ENCODE results near the gene CDK14. TPM values are rescaled to one million over a fixed set of nuclear protein-coding genes. Genes with fewer than 3 reads are reported as not detected.

The CDK14 gene
- total RNA-seq, 4 donors from 2014 or later: 3.5 to 5.1 (median 3.9) TPM

- H3K36me3 ChIP-seq: no peaks in the 10 kb centered on the region
- no peaks in the 10 kb centered on the region for H3K4me1 ChIP-seq
- TF ChIP-seq EP300 (IDR thresholded peaks at IDR 0.05): no peak
- TF ChIP-seq POLR2A (IDR thresholded peaks at IDR 0.05): no peak
- no peak for TF ChIP-seq POLR2AphosphoS5 (IDR thresholded peaks at IDR 0.05)
- no peak for TF ChIP-seq CTCF (IDR thresholded peaks at IDR 0.05)
- 85% methylated on average over 4 of the region's 4 CpGs for WGBS
- H3K27ac ChIP-seq: no peak overlapping the region
- no peak for DNase-seq (ENCODE audit: low spot score in 2 of 2)
- no peak overlapping the region for H3K4me3 ChIP-seq
- no peaks in the 10 kb centered on the region for H3K9me3 ChIP-seq
- no peaks in the 10 kb centered on the region for H3K27me3 ChIP-seq
These were observed 22.8 kb downstream of the CDK14 start for GRCh38 chr7:90618876-90619275.

- Histone ChIP-seq H3K36me3 (no peaks in the 10 kb centered on the region), H3K4me3 (no peak overlapping the region), H3K27ac (no peak overlapping the region), H3K27me3 (no peaks in the 10 kb centered on the region), H3K9me3 (no peaks in the 10 kb centered on the region), H3K4me1 (no peaks in the 10 kb centered on the region)
- TF ChIP-seq POLR2AphosphoS5 (IDR thresholded peaks at IDR 0.05) (no peak), CTCF (IDR thresholded peaks at IDR 0.05) (no peak), EP300 (IDR thresholded peaks at IDR 0.05) (no peak), POLR2A (IDR thresholded peaks at IDR 0.05) (no peak)
- 51% methylated on average over 2 of the region's 2 CpGs for WGBS
- no peak for DNase-seq (ENCODE audit: low spot score in 2 of 2)
These were observed 25.1 kb downstream of the CDK14 start for GRCh38 chr7:90621125-90621746.

GRCh38 chr7:90621747-90622140, 25.6 kb downstream of the CDK14 start:
- no peaks in the 10 kb centered on the region for H3K9me3 ChIP-seq
- no peaks in the 10 kb centered on the region for H3K27me3 ChIP-seq
- no peak for DNase-seq (ENCODE audit: low spot score in 2 of 2)
- TF ChIP-seq CTCF (IDR thresholded peaks at IDR 0.05) (no peak), POLR2AphosphoS5 (IDR thresholded peaks at IDR 0.05) (no peak), POLR2A (IDR thresholded peaks at IDR 0.05) (no peak), EP300 (IDR thresholded peaks at IDR 0.05) (no peak)
- H3K4me3 ChIP-seq: no peak overlapping the region
- no peaks in the 10 kb centered on the region for H3K4me1 ChIP-seq
- H3K36me3 ChIP-seq: no peaks in the 10 kb centered on the region
- H3K27ac ChIP-seq: no peak overlapping the region
- 67% methylated on average over 4 of the region's 4 CpGs for WGBS

GRCh38 chr7:90622670-90623069, 26.5 kb downstream of the CDK14 start:
- Histone ChIP-seq H3K27me3 (no peaks in the 10 kb centered on the region), H3K9me3 (no peaks in the 10 kb centered on the region), H3K27ac (no peak overlapping the region), H3K36me3 (no peaks in the 10 kb centered on the region), H3K4me3 (no peak overlapping the region), H3K4me1 (no peaks in the 10 kb centered on the region)
- WGBS: 80% methylated on average over 2 of the region's 2 CpGs
- DNase-seq (ENCODE audit: low spot score in 2 of 2): no peak
- no peak for TF ChIP-seq EP300 (IDR thresholded peaks at IDR 0.05)
- no peak for TF ChIP-seq CTCF (IDR thresholded peaks at IDR 0.05)
- no peak for TF ChIP-seq POLR2A (IDR thresholded peaks at IDR 0.05)
- no peak for TF ChIP-seq POLR2AphosphoS5 (IDR thresholded peaks at IDR 0.05)

GRCh38 chr7:90624225-90624911, 28.2 kb downstream of the CDK14 start:
- no peaks in the 10 kb centered on the region for H3K27me3 ChIP-seq
- DNase-seq (ENCODE audit: low spot score in 2 of 2): no peak
- no peaks in the 10 kb centered on the region for H3K9me3 ChIP-seq
- 58% methylated on average over 5 of the region's 5 CpGs for WGBS
- no peaks in the 10 kb centered on the region for H3K36me3 ChIP-seq
- H3K4me1 ChIP-seq: no peaks in the 10 kb centered on the region
- no peak overlapping the region for H3K27ac ChIP-seq
- H3K4me3 ChIP-seq: no peak overlapping the region
- TF ChIP-seq POLR2AphosphoS5 (IDR thresholded peaks at IDR 0.05) (no peak), EP300 (IDR thresholded peaks at IDR 0.05) (no peak), CTCF (IDR thresholded peaks at IDR 0.05) (no peak)
